CD4-positive, alpha-beta T cell treated with Interleukin-17A for 1 hour (primary cell): Measurements from ENCODE around the gene MACROH2A1.
A peak's percentile ranks its signal among the peaks of the same experiment; 100 is the strongest.

ENCODE experiments used
- DNase-seq: peaks from one replicate; pipeline ENCODE4 v3.0.0-alpha.2; 2020

The MACROH2A1 gene

GRCh38 chr5:135329066-135329912 lies 69.7 kb downstream of the MACROH2A1 start:
- no peak for DNase-seq

GRCh38 chr5:135328128-135328687 lies 70.8 kb downstream of the MACROH2A1 start:
- no peak for DNase-seq

- DNase-seq, result no peak
Measured at GRCh38 chr5:135327429-135328127, 71.5 kb downstream of the MACROH2A1 start.

- DNase-seq, result no peak
Measured at GRCh38 chr5:135326296-135327254, 72.5 kb downstream of the MACROH2A1 start.

- DNase-seq, result peak; percentile 32
Measured at GRCh38 chr5:135324897-135325650, 74.0 kb downstream of the MACROH2A1 start.

- DNase-seq, result no peak
Measured at GRCh38 chr5:135324160-135324559, 74.9 kb downstream of the MACROH2A1 start.

GRCh38 chr5:135323701-135324132 lies 75.3 kb downstream of the MACROH2A1 start:
- no peak for DNase-seq

GRCh38 chr5:135323227-135323626 lies 75.8 kb downstream of the MACROH2A1 start:
- no peak for DNase-seq

GRCh38 chr5:135322744-135323143 lies 76.3 kb downstream of the MACROH2A1 start:
- DNase-seq, result no peak

GRCh38 chr5:135322271-135322670 lies 76.8 kb downstream of the MACROH2A1 start:
- DNase-seq, result no peak

GRCh38 chr5:135320718-135321484 lies 78.1 kb downstream of the MACROH2A1 start:
- no peak for DNase-seq

- no peak for DNase-seq
Measured at GRCh38 chr5:135319928-135320606, 79.0 kb downstream of the MACROH2A1 start.

- no peak for DNase-seq
Measured at GRCh38 chr5:135319458-135319857, 79.6 kb downstream of the MACROH2A1 start.

GRCh38 chr5:135318924-135319323 lies 80.1 kb downstream of the MACROH2A1 start:
- DNase-seq, result no peak

- DNase-seq, result no peak
Measured at GRCh38 chr5:135318037-135318436, 81.0 kb downstream of the MACROH2A1 start.

- DNase-seq, result no peak
Measured at GRCh38 chr5:135317286-135317685, 81.7 kb downstream of the MACROH2A1 start.

GRCh38 chr5:135315386-135315785 lies 83.6 kb downstream of the MACROH2A1 start:
- DNase-seq, result no peak

- DNase-seq, result no peak
Measured at GRCh38 chr5:135313946-135314345, 85.1 kb downstream of the MACROH2A1 start.

GRCh38 chr5:135313405-135313804 lies 85.6 kb downstream of the MACROH2A1 start:
- DNase-seq, result no peak

GRCh38 chr5:135312255-135312935 lies 86.6 kb downstream of the MACROH2A1 start:
- DNase-seq, result no peak
